BLaER1 treated with 17β-estradiol and CSF1 and Interleukin-3, amounts not matched to agents 10 nM and 100 nM (cell line): ENCODE data around the gene RASSF5.

Experiments
- H3K27ac ChIP-seq, 11 experiments: shearing (Covaris generic); formaldehyde crosslinking; 2 replicates each; pipeline ENCODE4 v1.8.1; 2022
- H3K27me3 ChIP-seq, 11 experiments: shearing (Covaris generic); formaldehyde crosslinking; 2 replicates each; pipeline ENCODE4 v1.8.1; 2022
- H3K36me3 ChIP-seq, 11 experiments: shearing (Covaris generic); formaldehyde crosslinking; 2 replicates each; pipeline ENCODE4 v1.8.1; 2022
- H3K4me1 ChIP-seq, 10 experiments: shearing (Covaris generic); formaldehyde crosslinking; 2 replicates each; pipeline ENCODE4 v1.8.1; 2022
- H3K4me2 ChIP-seq, 11 experiments: shearing (Covaris generic); formaldehyde crosslinking; 2 replicates each; pipeline ENCODE4 v1.8.1; 2022
- H3K4me3 ChIP-seq, 10 experiments: shearing (Covaris generic); formaldehyde crosslinking; 2 replicates each; pipeline ENCODE4 v1.8.1; 2022
- H3K9ac ChIP-seq, 11 experiments: shearing (Covaris generic); formaldehyde crosslinking; 2 replicates each; pipeline ENCODE4 v1.8.1; 2022
- H3K9me3 ChIP-seq, 11 experiments: shearing (Covaris generic); formaldehyde crosslinking; replicated peaks in 1 of 11; 2 replicates each; pipeline ENCODE4 v1.8.1; 2022
- H4K20me1 ChIP-seq, 11 experiments: shearing (Covaris generic); formaldehyde crosslinking; 2 replicates each; pipeline ENCODE4 v1.8.1; 2022
- Cebpa-rat ChIP-seq, 11 experiments: shearing (Covaris generic); IDR thresholded peaks; 2 replicates each; pipeline ENCODE4 v1.8.1; 2022

Gene RASSF5

DNA sequence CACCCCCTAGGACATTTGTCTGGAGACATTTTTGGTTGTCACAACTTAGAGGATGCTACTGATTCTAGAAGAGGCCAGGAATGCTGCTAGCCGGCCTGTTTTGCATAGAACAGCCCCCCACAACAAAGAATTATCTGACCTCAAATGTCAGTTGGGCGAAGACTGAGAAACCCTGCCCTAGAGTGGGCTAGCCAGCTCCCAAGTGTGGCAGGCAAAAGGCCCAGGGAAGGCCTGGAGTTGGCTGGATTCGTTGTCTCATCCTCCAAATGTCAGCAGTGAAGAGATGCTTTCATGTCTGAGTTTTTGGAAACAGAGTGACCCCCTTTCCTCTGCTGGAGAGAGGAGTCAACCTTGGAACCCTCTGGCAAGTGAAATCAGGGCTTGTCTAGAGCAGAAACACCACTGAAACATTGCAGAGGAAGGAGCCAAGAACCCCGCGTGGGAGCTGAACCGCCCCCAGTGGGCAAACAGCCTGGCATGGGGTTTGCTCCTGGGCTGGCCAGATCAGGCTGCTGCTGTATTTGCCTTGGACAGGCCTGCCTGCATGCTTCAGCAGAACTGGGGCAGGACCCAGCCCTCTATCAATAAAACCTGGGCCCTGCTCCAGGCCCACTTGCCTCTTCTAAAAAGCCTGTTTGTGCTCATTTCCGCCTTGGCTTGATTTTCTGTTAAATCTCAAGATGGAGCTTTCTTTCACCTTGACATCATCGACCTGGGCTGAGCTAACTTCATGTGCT lies 32.9 kb downstream of the RASSF5 start:
- Histone ChIP-seq H3K4me3 (peak overlapping the region in 2 of 10 experiments; percentile 5 to 21; a peak in 2 of 20 replicates), H3K4me1 (peaks cover 50 to 100% (median 95%) of the 10 kb centered on the region in 10 experiments), H4K20me1 (peaks cover 0 to 20% (median 0%) of the 10 kb centered on the region in 11 experiments; a peak in 4 of 22 replicates), H3K36me3 (peaks cover 0 to 4% (median 0%) of the 10 kb centered on the region in 11 experiments; a peak in 2 of 22 replicates), H3K9me3 (peaks cover 0 to 7% (median 0%) of the 10 kb centered on the region in 11 experiments; a peak in 1 of 22 replicates), H3K4me2 (peak overlapping the region; percentile 45 to 93 (median 71)), H3K27me3 (no peaks in the 10 kb centered on the region), H3K27ac (peak overlapping the region in 9 of 11 experiments; percentile 60 to 79 (median 68); a peak in 18 of 22 replicates), H3K9ac (peak overlapping the region in 9 of 11 experiments; percentile 13 to 71 (median 53); a peak in 18 of 22 replicates)
- no peak for TF ChIP-seq Cebpa-rat (IDR thresholded peaks at IDR 0.05)

DNA sequence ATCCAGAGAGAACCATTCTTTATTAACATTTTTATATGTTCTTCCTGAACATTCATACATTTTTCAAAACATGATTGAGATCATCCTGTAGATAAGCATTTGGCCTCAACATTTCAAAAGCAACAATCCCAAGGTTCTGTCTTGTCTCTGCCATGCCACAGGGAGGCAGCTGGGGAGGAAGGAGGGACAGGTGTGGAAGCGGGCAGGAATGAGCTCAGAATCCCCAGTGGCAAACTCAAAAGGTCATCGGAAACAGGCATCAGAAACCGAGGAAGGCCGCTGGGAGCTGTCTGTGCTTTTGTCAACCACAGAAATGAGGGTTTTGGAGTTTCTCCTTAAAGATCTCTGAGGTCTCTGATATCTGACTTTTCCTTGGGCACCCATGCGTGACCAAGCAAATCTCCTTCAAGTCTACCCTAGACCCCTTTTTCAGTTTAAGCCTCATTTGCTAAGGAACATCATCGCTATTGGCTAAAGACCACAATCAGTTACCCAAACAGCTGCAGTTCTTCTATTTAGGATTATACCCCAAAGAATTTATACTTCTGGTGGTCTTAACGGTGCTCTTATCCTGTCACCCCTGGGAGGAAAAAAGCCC lies 34.0 kb downstream of the RASSF5 start:
- peaks cover 0 to 7% (median 0%) of the 10 kb centered on the region in 11 experiments; a peak in 1 of 22 replicates for H3K9me3 ChIP-seq
- H3K4me2 ChIP-seq: peak overlapping the region; percentile 35 to 93 (median 71)
- H3K9ac ChIP-seq: peak overlapping the region in 6 of 11 experiments; percentile 7 to 71 (median 54); a peak in 9 of 22 replicates
- H3K4me3 ChIP-seq: peak overlapping the region in 1 of 10 experiments; percentile 24; a peak in 2 of 20 replicates
- peak overlapping the region in 8 of 11 experiments; percentile 23 to 79 (median 68); a peak in 14 of 22 replicates for H3K27ac ChIP-seq
- H3K36me3 ChIP-seq: peaks cover 0 to 8% (median 0%) of the 10 kb centered on the region in 11 experiments; a peak in 3 of 22 replicates
- no peak for TF ChIP-seq Cebpa-rat (IDR thresholded peaks at IDR 0.05)
- H3K4me1 ChIP-seq: peaks cover 43 to 95% (median 84%) of the 10 kb centered on the region in 10 experiments
- no peaks in the 10 kb centered on the region for H3K27me3 ChIP-seq
- peaks cover 0 to 9% (median 0%) of the 10 kb centered on the region in 11 experiments; a peak in 3 of 22 replicates for H4K20me1 ChIP-seq

DNA sequence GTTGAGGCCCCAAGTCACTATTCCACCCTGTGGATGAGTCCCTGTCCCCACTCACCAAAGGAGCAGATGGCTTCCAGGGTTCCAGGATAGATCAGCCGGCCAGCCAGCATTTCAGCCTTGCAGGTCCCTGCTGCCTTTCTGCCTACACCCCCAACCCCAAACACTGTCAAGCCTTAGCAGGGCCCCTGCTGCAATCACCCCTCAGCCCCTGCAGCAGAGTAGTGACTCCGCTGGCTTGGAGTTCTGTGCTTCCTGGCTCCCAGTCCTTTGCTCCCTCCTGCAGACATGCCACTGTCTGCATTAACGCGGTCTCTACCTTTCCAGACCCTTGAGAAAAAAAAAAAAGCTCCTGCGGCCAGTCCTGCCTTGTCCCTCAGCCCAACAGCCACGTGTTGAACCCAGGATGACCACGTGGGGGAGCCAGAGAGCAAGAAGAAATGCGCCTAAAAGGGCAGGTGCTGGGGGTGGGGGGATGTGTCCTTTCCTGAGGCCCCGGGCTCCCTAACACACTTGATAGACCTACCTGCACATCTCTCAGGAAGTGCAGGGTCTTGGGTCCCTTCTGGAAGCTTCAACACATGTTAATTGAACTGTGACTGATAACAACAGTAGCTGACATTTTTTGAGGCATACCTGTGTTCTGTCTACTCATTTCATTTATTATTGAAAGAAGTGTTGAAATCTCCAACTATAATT lies 37.4 kb downstream of the RASSF5 start:
- Histone ChIP-seq H4K20me1 (no peaks in the 10 kb centered on the region), H3K9ac (peak overlapping the region in 5 of 11 experiments; percentile 18 to 46 (median 37); a peak in 4 of 22 replicates), H3K27me3 (no peaks in the 10 kb centered on the region), H3K9me3 (peaks cover 0 to 14% (median 0%) of the 10 kb centered on the region in 11 experiments; a peak in 5 of 22 replicates), H3K4me2 (peak overlapping the region; percentile 20 to 93 (median 49); a peak in 19 of 22 replicates), H3K4me3 (no peak overlapping the region), H3K4me1 (peaks cover 29 to 79% (median 53%) of the 10 kb centered on the region in 10 experiments), H3K36me3 (peaks cover 0 to 19% (median 8%) of the 10 kb centered on the region in 11 experiments; a peak in 7 of 22 replicates), H3K27ac (no peak overlapping the region)
- no peak for TF ChIP-seq Cebpa-rat (IDR thresholded peaks at IDR 0.05)

DNA sequence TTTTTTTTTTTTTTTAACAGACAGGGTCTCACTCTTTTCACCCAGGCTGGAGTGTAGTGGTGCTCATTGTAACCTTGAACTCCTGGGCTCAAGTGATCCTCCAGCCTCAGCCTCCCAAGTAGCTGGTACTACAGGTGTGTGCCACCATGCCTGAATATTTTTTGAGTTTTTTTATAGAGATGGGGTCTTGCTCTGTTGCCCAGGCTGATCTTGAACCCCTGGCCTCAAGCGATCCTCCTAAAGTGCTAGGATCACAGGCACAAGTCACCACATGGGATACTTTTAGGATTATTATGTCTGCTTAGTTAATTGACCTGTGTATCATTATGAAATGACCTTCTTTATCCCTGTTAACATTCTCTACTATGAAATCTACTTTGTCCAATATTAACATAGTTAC lies 38.0 kb downstream of the RASSF5 start:
- Histone ChIP-seq H3K4me2 (no peak overlapping the region), H3K9me3 (peaks cover 0 to 14% (median 0%) of the 10 kb centered on the region in 11 experiments; a peak in 5 of 22 replicates), H3K27ac (no peak overlapping the region), H3K9ac (no peak overlapping the region), H3K27me3 (no peaks in the 10 kb centered on the region), H4K20me1 (no peaks in the 10 kb centered on the region), H3K4me1 (peaks cover 23 to 79% (median 48%) of the 10 kb centered on the region in 10 experiments), H3K4me3 (no peak overlapping the region), H3K36me3 (peaks cover 0 to 22% (median 8%) of the 10 kb centered on the region in 11 experiments; a peak in 7 of 22 replicates)
- no peak for TF ChIP-seq Cebpa-rat (IDR thresholded peaks at IDR 0.05)

DNA sequence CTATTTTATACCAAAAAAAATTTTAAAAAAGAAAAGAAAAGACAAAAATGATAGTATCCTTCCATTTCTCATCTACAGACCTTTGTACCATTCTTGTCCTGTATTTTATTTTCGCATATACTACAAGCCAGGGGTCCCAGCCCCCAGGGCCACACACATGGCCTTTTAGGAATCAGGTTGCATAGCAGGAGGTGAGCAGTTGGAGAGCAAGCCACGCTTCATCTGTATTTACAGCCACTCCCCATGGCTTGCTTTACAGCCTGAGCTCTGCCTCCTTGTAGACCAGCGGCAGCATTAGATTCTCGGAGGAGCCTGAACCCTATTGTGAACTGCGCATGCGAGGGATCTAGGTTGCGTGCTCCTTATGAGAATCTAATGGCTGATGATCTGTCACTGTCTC lies 39.8 kb downstream of the RASSF5 start:
- Histone ChIP-seq H3K27me3 (no peaks in the 10 kb centered on the region), H3K9me3 (peaks cover 0 to 14% (median 0%) of the 10 kb centered on the region in 11 experiments; a peak in 5 of 22 replicates), H4K20me1 (no peaks in the 10 kb centered on the region), H3K36me3 (peaks cover 0 to 22% (median 8%) of the 10 kb centered on the region in 11 experiments; a peak in 7 of 22 replicates), H3K9ac (no peak overlapping the region), H3K27ac (no peak overlapping the region), H3K4me2 (no peak overlapping the region), H3K4me3 (no peak overlapping the region), H3K4me1 (peaks cover 7 to 79% (median 48%) of the 10 kb centered on the region in 10 experiments; a peak in 19 of 20 replicates)
- TF ChIP-seq Cebpa-rat (IDR thresholded peaks at IDR 0.05): no peak

DNA sequence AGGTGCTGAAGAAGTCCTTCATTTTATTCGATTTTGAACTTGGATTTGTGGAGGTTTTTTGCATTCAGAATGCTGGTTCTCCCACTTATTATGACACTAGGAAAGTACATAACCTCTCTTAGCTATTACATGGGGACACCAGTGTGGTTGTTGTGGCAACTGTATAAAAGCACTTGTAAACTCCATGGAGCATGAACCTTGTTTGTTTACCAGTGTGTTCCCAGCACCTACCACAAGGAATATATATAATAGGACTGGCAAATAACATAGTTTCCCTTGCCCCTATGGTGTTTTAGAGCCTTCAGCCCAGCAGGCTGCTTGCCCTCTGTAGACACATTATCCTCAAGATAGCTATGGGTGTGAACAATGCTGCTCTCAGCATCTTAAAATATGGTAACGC lies 43.1 kb downstream of the RASSF5 start:
- Histone ChIP-seq H3K27ac (no peak overlapping the region), H3K4me2 (peak overlapping the region in 6 of 11 experiments; percentile 6 to 55 (median 40); a peak in 8 of 22 replicates)

DNA sequence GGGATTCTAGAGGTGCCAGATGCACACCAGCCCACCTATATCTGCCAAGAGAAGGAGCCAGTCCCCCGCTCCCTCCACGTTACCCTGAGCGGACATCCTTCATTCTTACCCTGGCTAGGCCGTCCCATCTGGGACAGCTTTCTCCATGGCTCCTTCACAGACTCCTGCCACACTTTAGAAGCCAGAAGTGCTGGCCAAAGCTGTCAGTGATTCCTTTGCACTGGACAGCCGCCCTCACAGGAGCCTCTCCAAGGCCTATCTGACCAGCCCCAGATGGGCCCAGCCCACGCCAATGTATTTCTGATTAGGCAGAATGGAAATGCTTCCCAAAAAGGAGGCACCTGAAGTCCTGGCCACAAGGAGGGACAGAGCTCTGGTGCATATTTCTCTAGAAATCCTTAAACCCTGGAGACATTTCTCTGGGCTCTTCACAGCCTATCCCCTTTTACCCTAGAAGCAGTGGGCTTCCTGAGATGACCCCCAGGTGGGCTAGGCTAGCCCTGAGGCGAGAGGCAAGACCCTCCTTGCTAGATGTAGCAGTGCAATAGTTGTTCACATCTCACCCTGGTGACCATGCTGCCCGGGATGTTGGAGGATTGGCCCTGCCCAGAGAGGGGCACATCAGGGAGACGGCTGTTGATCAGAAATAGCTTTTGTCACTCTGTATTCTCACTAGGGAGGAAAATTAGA lies 44.1 kb downstream of the RASSF5 start:
- peaks cover 27 to 74% (median 52%) of the 10 kb centered on the region in 10 experiments for H3K4me1 ChIP-seq
- H3K4me3 ChIP-seq: no peak overlapping the region
- H3K9me3 ChIP-seq: peaks cover 0 to 12% (median 0%) of the 10 kb centered on the region in 11 experiments; a peak in 4 of 22 replicates
- no peaks in the 10 kb centered on the region for H4K20me1 ChIP-seq
- H3K27me3 ChIP-seq: no peaks in the 10 kb centered on the region
- peaks cover 0 to 15% (median 8%) of the 10 kb centered on the region in 11 experiments; a peak in 7 of 22 replicates for H3K36me3 ChIP-seq
- no peak for TF ChIP-seq Cebpa-rat (IDR thresholded peaks at IDR 0.05)
- H3K27ac ChIP-seq: peak overlapping the region in 1 of 11 experiments; percentile 12; a peak in 3 of 22 replicates
- no peak overlapping the region for H3K9ac ChIP-seq
- H3K4me2 ChIP-seq: peak overlapping the region in 10 of 11 experiments; percentile 5 to 55 (median 34); a peak in 15 of 22 replicates

More for the DNA sequence above, 43.1 kb downstream of the RASSF5 start:
- Histone ChIP-seq H3K27me3 (no peaks in the 10 kb centered on the region), H3K4me1 (peaks cover 18 to 64% (median 42%) of the 10 kb centered on the region in 10 experiments), H3K36me3 (peaks cover 0 to 18% (median 8%) of the 10 kb centered on the region in 11 experiments; a peak in 7 of 22 replicates), H3K9ac (no peak overlapping the region), H4K20me1 (no peaks in the 10 kb centered on the region), H3K9me3 (peaks cover 0 to 12% (median 0%) of the 10 kb centered on the region in 11 experiments; a peak in 4 of 22 replicates), H3K4me3 (no peak overlapping the region)
- TF ChIP-seq Cebpa-rat (IDR thresholded peaks at IDR 0.05): no peak
